ENCODE results near the gene ARHGAP6.

- TF ChIP-seq EZH2 (IDR thresholded peaks at IDR 0.05; ENCODE audit: low read depth, unreplicated experiment) (no peak), REST (IDR thresholded peaks at IDR 0.05; ENCODE audit: unreplicated experiment) (no peak), CTCF (conservative IDR thresholded peaks at IDR 0.05; ENCODE audit: low read depth in 2 of 2) (no peak), JUNB (IDR thresholded peaks at IDR 0.05; ENCODE audit: unreplicated experiment) (no peak), EZH2phosphoT487 (IDR thresholded peaks at IDR 0.05; ENCODE audit: unreplicated experiment) (no peak), CREB1 (CRISPR knock-in tag; IDR thresholded peaks at IDR 0.05; ENCODE audit: low read depth) (no peak), POLR2AphosphoS5 (IDR thresholded peaks at IDR 0.05; ENCODE audit: low read depth) (no peak), ZNF114 (CRISPR knock-in tag; IDR thresholded peaks at IDR 0.05) (no peak), ZNF331 (CRISPR knock-in tag; IDR thresholded peaks at IDR 0.05; ENCODE audit: low read depth) (no peak), STAT1 (IDR thresholded peaks at IDR 0.05; ENCODE audit: unreplicated experiment) (no peak), ZNF462 (CRISPR knock-in tag; IDR thresholded peaks at IDR 0.05) (no peak), ETS1 (IDR thresholded peaks at IDR 0.05) (no peak), NANOG (IDR thresholded peaks at IDR 0.05; ENCODE audit: borderline replicate concordance) (no peak)
Measured at GRCh38 chrX:11214346-11215190, 451.2 kb downstream of the ARHGAP6 start.
